ENCODE results near the gene PTPRG. TPM values are rescaled to one million over a fixed set of nuclear protein-coding genes. Genes with fewer than 3 reads are reported as not detected.
A peak's percentile ranks its signal among the peaks of the same experiment; 100 is the strongest.

Gene PTPRG
- total and polyA plus RNA-seq, 10 of the 15 experiments (the other 5 are each of a cell fraction or from before 2014, with no cell fraction given), result 0.29 to 20.7 (median 1.4) TPM

- ChIA-PET CTCF (interaction anchor here (1.0 kb wide), 1 partner anchor 22 kb away, joined by 3 read pairs; no protein-coding TSS in a partner anchor), SMC1A (ENCODE audit: uncharacterized antibody, unreplicated experiment) (interaction anchor here (0.9 to 1.9 kb wide), 2 partner anchors 9 to 123 kb away, joined by 3 to 6 read pairs; no protein-coding TSS in a partner anchor), POLR2A (interaction anchor here (0.6 kb wide), 1 partner anchor 912 kb away, joined by 3 read pairs; no protein-coding TSS in a partner anchor), RAD21 (ENCODE audit: unreplicated experiment) (no interaction called here)
- H2AFZ ChIP-seq (ENCODE audit: control insufficient read depth, low read depth, low read length), result no peak overlapping the region
- in situ Hi-C loops (cut with MboI) (no loop called here), intact Hi-C loops (cut with micrococcal nuclease; ENCODE audit: unreplicated experiment) (no loop called here)
- H3K9me3 ChIP-seq (replicated peaks; ENCODE audit: control insufficient read depth, insufficient read depth, low read length), result no peaks in the 10 kb centered on the region
- H3K27me3 ChIP-seq (replicated peaks in 1 of 2; ENCODE audit: control insufficient read depth in 2 of 2, insufficient read depth in 2 of 2, low read length in 1 of 2), result no peaks in the 10 kb centered on the region; a peak in 1 of 4 replicates
- no peaks in the 10 kb centered on the region for H4K20me1 ChIP-seq (ENCODE audit: control insufficient read depth, insufficient read depth)
- no TSS peak for BruUV-seq (replicated peaks)
- TF ChIP-seq YBX1 (IDR thresholded peaks at IDR 0.05) (no peak), E2F4 (IDR thresholded peaks at IDR 0.05; ENCODE audit: low read depth, low read length) (no peak), JUNB (IDR thresholded peaks at IDR 0.05) (no peak), ATF2 (IDR thresholded peaks at IDR 0.05; ENCODE audit: low read length) (no peak), TBL1XR1 (IDR thresholded peaks at IDR 0.05; ENCODE audit: low read depth, low read length) (no peak), MTA3 (IDR thresholded peaks at IDR 0.05; ENCODE audit: borderline replicate concordance, low read length) (no peak), ZNF24 (IDR thresholded peaks at IDR 0.05) (no peak), IRF5 (IDR thresholded peaks at IDR 0.05; ENCODE audit: borderline replicate concordance) (no peak), SUPT20H (IDR thresholded peaks at IDR 0.05; ENCODE audit: borderline replicate concordance, control insufficient read depth, low read depth, low read length) (no peak)
- no peak overlapping the region for H3K4me3 ChIP-seq
- no peaks in the 10 kb centered on the region for H3K4me1 ChIP-seq (ENCODE audit: control insufficient read depth, insufficient read depth, low read length)
- ATAC-seq (peak; percentile 26; the same call in 1 of the 3 replicates), DNase-seq (ENCODE audit: low read depth, low spot score) (no peak), FAIRE-seq (no peak)
- no peaks in the 10 kb centered on the region for H3K79me2 ChIP-seq (ENCODE audit: control insufficient read depth, insufficient read depth, low read length)
- H3K36me3 ChIP-seq (ENCODE audit: control insufficient read depth in 2 of 2, insufficient read depth in 2 of 2, low read length in 1 of 2), result no peaks in the 10 kb centered on the region
- 10% methylated on average over 3 of the region's 3 CpGs for WGBS (ENCODE audit: insufficient coverage, insufficient replicate concordance, low lambda C conversion rate, missing lambda C conversion rate)
- H3K27ac ChIP-seq (ENCODE audit: control insufficient read depth, insufficient read depth), result no peak overlapping the region
- H3K4me2 ChIP-seq (ENCODE audit: control insufficient read depth, insufficient read depth), result no peak overlapping the region
- H3K9ac ChIP-seq (ENCODE audit: control insufficient read depth, insufficient read depth, low read length), result no peak overlapping the region
Measured at GRCh38 chr3:62168356-62168755, 607.0 kb downstream of the PTPRG start.
